Keratinocyte (primary cell): Measurements from ENCODE around the gene SAGE1. TPM values are rescaled to one million over a fixed set of nuclear protein-coding genes. Genes with fewer than 3 reads are reported as not detected.

Experiments
- DNase-seq: peaks from one replicate; pipeline ENCODE4 v3.0.0-alpha.2; 2011; ENCODE audit warnings: low read depth, missing footprints, low spot score
- FAIRE-seq: peaks from 2 replicates; lab custom pipeline; 2011; peaks lifted over from hg19 to GRCh38; lab: Jason Lieb, UNC
- H2AFZ ChIP-seq: 2 replicates; pipeline ENCODE4 v1.6.0; 2012; ENCODE audit warnings: low read length, control low read depth, inconsistent platforms; ENCODE audit not compliant: control insufficient read depth
- H3K27ac ChIP-seq: 2 replicates; pipeline ENCODE4 v1.5.1; 2011; ENCODE audit warnings: low read length; ENCODE audit not compliant: control insufficient read depth, insufficient read depth
- H3K27me3 ChIP-seq: 3 replicates; pipeline ENCODE4 v1.6.0; 2011; ENCODE audit warnings: low read length; ENCODE audit not compliant: control insufficient read depth, insufficient read depth; ENCODE audit errors: extremely low read depth
- H3K36me3 ChIP-seq, 2 experiments: 2 replicates in 1 of 2; 3 replicates in 1 of 2; pipeline ENCODE4 v1.5.1; 2011; ENCODE audit warnings: low read length in 2 of 2, mild to moderate bottlenecking in 1 of 2; ENCODE audit not compliant: control insufficient read depth in 2 of 2, insufficient read depth in 2 of 2; ENCODE audit errors: extremely low read depth in 1 of 2
- H3K4me1 ChIP-seq: 3 replicates; pipeline ENCODE4 v1.5.1; 2011; ENCODE audit warnings: low read length; ENCODE audit not compliant: control insufficient read depth, insufficient read depth; ENCODE audit errors: extremely low read depth
- H3K4me2 ChIP-seq: 3 replicates; pipeline ENCODE4 v1.6.0; 2011; ENCODE audit warnings: low read depth, low read length; ENCODE audit not compliant: control insufficient read depth, insufficient read depth; ENCODE audit errors: extremely low read depth
- H3K4me3 ChIP-seq, 3 experiments: fragments of 200-600 bp in 1 of 3; sonication (generic) in 1 of 3; 2 replicates in 2 of 3; 3 replicates in 1 of 3; pipeline ENCODE4 v1.5.1; 2011 to 2016; ENCODE audit warnings: low read length in 3 of 3, mild to moderate bottlenecking in 3 of 3, control low read depth in 2 of 3, inconsistent platforms in 1 of 3, low read depth in 1 of 3, mixed read lengths in 1 of 3, mixed run types in 1 of 3, moderate library complexity in 1 of 3; ENCODE audit not compliant: control insufficient read depth in 2 of 3, insufficient read depth in 2 of 3; ENCODE audit errors: extremely low read depth in 1 of 3
- H3K79me2 ChIP-seq: 2 replicates; pipeline ENCODE4 v1.6.0; 2012; ENCODE audit warnings: low read length; ENCODE audit not compliant: control insufficient read depth, insufficient read depth
- H3K9ac ChIP-seq: 3 replicates; pipeline ENCODE4 v1.6.0; 2011; ENCODE audit warnings: low read length; ENCODE audit not compliant: control insufficient read depth, insufficient read depth; ENCODE audit errors: extremely low read depth
- H3K9me1 ChIP-seq: 3 replicates; pipeline ENCODE4 v1.6.0; 2011; ENCODE audit warnings: low read length; ENCODE audit not compliant: control insufficient read depth, insufficient read depth; ENCODE audit errors: extremely low read depth
- H3K9me3 ChIP-seq: 2 replicates; pipeline ENCODE4 v1.5.1; 2012; ENCODE audit warnings: low read depth, low read length; ENCODE audit not compliant: control insufficient read depth
- H4K20me1 ChIP-seq: 3 replicates; pipeline ENCODE4 v1.6.0; 2011; ENCODE audit warnings: low read length; ENCODE audit not compliant: control insufficient read depth, insufficient read depth; ENCODE audit errors: extremely low read depth
- EZH2 ChIP-seq: IDR thresholded peaks from one replicate; pipeline ENCODE4 v1.6.1; 2012; ENCODE audit warnings: inconsistent platforms, mild to moderate bottlenecking, low read length, moderate library complexity
- dilution Hi-C: fragments of 300-500 bp; cut with MboI; formaldehyde crosslinking; loops from one replicate; pipeline ENCODE4 v1.7.0; 2020; ENCODE audit warnings: low sequenced_read_pairs; ENCODE audit not compliant: extremely low pct_ligation_motif_present
- polyA plus RNA-seq, 5 experiments: library from polyadenylated mRNA; depleted of rRNA in 3 of 5; stranded (reverse) in 3 of 5; stranded (forward) in 1 of 5; unstranded in 1 of 5; fragments of >200 nt; gene quantifications; 1 replicate in 1 of 5; 2 replicates in 3 of 5; 3 replicates in 1 of 5; pipeline versions ENCODE4 v1.2.1 to v1.2.3, GENCODE V29; 2011 to 2012; ENCODE audit warnings: missing spikeins in 2 of 5, low read depth in 1 of 5, low replicate concordance in 1 of 5
- TF ChIP-seq, protein P1 (sequence below), 3 experiments: IDR thresholded peaks in 1 of 3; conservative IDR thresholded peaks in 1 of 3; optimal IDR thresholded peaks in 1 of 3; 2 replicates in 2 of 3; 3 replicates in 1 of 3; pipeline versions ENCODE3 to v1.5.1; 2011; ENCODE audit warnings: low read length in 3 of 3, mild to moderate bottlenecking in 3 of 3, moderate library complexity in 2 of 3, control low read depth in 1 of 3, inconsistent platforms in 1 of 3; ENCODE audit not compliant: insufficient read depth in 2 of 3; ENCODE audit errors: extremely low read depth in 1 of 3

Gene SAGE1
- polyA plus RNA-seq, 1 donor (not counting 4 experiments of a cell fraction or from before 2014, with no cell fraction given) = not detected

DNA sequence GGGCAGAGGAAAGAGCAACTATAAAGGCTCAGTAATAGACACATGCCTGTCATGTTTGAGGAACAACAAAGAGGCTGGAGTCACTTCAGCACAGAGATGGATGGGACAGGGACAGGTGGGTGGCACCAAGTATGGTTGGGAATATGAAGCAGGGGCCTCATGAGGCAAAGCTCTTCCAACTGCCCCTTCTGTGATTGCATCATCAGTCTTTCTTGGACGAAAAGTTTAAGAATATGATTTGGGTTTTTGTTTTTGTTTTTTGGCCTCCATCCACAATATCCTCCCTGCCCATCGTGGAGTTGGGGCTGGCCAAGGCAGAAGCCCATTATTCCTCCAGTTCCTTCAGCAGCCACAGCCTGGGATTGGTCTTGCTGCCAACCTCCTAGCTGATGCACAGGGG, 34.4 kb downstream of the SAGE1 start:
- TF ChIP-seq, protein P1, sequence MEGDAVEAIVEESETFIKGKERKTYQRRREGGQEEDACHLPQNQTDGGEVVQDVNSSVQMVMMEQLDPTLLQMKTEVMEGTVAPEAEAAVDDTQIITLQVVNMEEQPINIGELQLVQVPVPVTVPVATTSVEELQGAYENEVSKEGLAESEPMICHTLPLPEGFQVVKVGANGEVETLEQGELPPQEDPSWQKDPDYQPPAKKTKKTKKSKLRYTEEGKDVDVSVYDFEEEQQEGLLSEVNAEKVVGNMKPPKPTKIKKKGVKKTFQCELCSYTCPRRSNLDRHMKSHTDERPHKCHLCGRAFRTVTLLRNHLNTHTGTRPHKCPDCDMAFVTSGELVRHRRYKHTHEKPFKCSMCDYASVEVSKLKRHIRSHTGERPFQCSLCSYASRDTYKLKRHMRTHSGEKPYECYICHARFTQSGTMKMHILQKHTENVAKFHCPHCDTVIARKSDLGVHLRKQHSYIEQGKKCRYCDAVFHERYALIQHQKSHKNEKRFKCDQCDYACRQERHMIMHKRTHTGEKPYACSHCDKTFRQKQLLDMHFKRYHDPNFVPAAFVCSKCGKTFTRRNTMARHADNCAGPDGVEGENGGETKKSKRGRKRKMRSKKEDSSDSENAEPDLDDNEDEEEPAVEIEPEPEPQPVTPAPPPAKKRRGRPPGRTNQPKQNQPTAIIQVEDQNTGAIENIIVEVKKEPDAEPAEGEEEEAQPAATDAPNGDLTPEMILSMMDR (optimal IDR thresholded peaks at IDR 0.05 in 1 of 3, IDR thresholded peaks at IDR 0.05 in 1 of 3, conservative IDR thresholded peaks at IDR 0.05 in 1 of 3; ENCODE audit: extremely low read depth in 1 of 3, insufficient read depth in 2 of 3, low read length in 3 of 3) = no peak
- TF ChIP-seq EZH2 = no peak
- H3K27me3 ChIP-seq = no peaks in the 10 kb centered on the region

DNA sequence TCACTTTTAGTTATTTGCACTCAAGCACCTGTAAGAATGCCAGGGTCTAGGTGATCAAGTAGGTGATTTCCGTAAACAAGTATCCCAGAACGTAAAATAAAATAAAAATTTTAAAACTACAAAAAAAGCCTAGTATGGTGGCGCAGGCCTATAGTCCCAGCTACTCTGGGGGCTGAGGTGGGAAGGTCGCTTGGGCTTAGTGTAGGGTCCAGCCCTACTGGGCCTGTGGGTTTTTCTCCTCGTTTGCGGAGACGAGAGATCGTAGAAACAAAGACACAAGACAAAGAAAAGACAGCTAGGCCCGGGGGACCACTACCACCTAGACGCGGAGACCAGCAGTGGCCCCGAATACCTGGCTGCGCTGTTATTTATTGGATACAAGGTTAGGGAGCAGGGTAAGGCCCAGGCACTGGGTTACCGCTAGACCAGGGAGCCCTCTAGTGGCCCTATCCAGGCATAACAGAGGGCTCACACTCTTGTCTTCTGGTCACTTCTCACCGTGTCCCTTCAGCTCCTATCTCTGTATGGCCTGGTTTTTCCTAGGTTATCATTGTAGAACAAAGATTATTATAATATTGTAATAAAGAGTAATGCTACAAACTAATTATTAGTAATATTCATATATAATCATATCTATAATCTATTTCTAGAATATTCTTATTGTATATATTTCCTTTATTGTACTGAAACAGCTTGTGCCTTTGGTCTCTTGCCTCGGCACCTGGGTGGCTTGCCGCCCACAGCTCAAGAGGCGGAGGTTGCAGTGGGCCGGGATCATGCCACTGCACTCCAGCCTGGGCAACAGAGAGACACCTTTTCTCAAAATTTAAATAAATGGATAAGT, 38.4 kb downstream of the SAGE1 start:
- Histone ChIP-seq H4K20me1 (no peaks in the 10 kb centered on the region), H3K9me3 (no peaks in the 10 kb centered on the region), H3K27ac (no peak overlapping the region), H3K9me1 (no peaks in the 10 kb centered on the region), H3K9ac (no peak overlapping the region), H3K4me3 (no peak overlapping the region), H3K27me3 (no peaks in the 10 kb centered on the region), H3K79me2 (no peaks in the 10 kb centered on the region), H3K4me1 (no peaks in the 10 kb centered on the region), H3K36me3 (no peaks in the 10 kb centered on the region), H3K4me2 (no peak overlapping the region), H2AFZ (no peak overlapping the region)
- TF ChIP-seq, protein P1 (optimal IDR thresholded peaks at IDR 0.05 in 1 of 3, IDR thresholded peaks at IDR 0.05 in 1 of 3, conservative IDR thresholded peaks at IDR 0.05 in 1 of 3; ENCODE audit: extremely low read depth in 1 of 3, insufficient read depth in 2 of 3, low read length in 3 of 3) = peak; percentile 53 to 81 (median 55)
- TF ChIP-seq EZH2 = no peak
- DNase-seq (peak; percentile 5), FAIRE-seq (no peak)
- dilution Hi-C loops = no loop called here

More for the DNA sequence above, 34.4 kb downstream of the SAGE1 start:
- no peaks in the 10 kb centered on the region for H4K20me1 ChIP-seq
- no peak overlapping the region for H3K27ac ChIP-seq
- H3K36me3 ChIP-seq = no peaks in the 10 kb centered on the region
- no peak overlapping the region for H3K4me3 ChIP-seq
- DNase-seq = no peak
- H3K9me3 ChIP-seq = no peaks in the 10 kb centered on the region
- dilution Hi-C loops = no loop called here
- no peaks in the 10 kb centered on the region for H3K4me1 ChIP-seq
- FAIRE-seq = no peak
- no peak overlapping the region for H2AFZ ChIP-seq
- H3K9me1 ChIP-seq = no peaks in the 10 kb centered on the region
- H3K9ac ChIP-seq = no peak overlapping the region
- no peak overlapping the region for H3K4me2 ChIP-seq
- H3K79me2 ChIP-seq = no peaks in the 10 kb centered on the region
